IMR-90 (cell line): ENCODE data around the gene DCAF8L2. TPM values are rescaled to one million over a fixed set of nuclear protein-coding genes. Genes with fewer than 3 reads are reported as not detected.

Source experiments
- ATAC-seq: fragments of 200-7000 bp; cut with Tn5 transposase; 2 replicates; pipeline ENCODE4 v1.9.1; 2020; ENCODE audit warnings: low read depth, mild to moderate bottlenecking, moderate library complexity
- BruUV-seq: library from RNA; stranded (reverse); fragments of 400-500 nt; replicated peaks from 2 replicates; lab custom pipeline; 2021; lab: Mats Ljungman, UMichigan
- CTCF ChIA-PET: fragments of 300-600 bp; formaldehyde crosslinking; extraction: SDS; loops from one replicate; lab custom pipeline; 2021; ENCODE audit warnings: antibody characterized with exemption; lab: Yijun Ruan, JAX
- POLR2A ChIA-PET: fragments of 300-600 bp; sonication (Branson Sonifier 250); formaldehyde crosslinking; loops from one replicate; lab custom pipeline; 2022; ENCODE audit warnings: antibody characterized with exemption; ENCODE audit not compliant: unreplicated experiment; lab: Charles Lee
- DNase-seq: peaks from one replicate; pipeline ENCODE4 v3.0.0; 2013
- H2AFZ ChIP-seq: replicated peaks from 2 replicates; pipeline ENCODE3; 2013; ENCODE audit warnings: low read length, mild to moderate bottlenecking; ENCODE audit not compliant: poor library complexity
- H2AK5ac ChIP-seq: 2 replicates; pipeline ENCODE4 v1.6.1; 2013; ENCODE audit warnings: low read depth, low read length, inconsistent platforms
- H2AK9ac ChIP-seq: replicated peaks from 2 replicates; pipeline ENCODE3; 2013; ENCODE audit warnings: mild to moderate bottlenecking, low read depth, low read length, moderate library complexity; ENCODE audit not compliant: poor library complexity
- H2BK120ac ChIP-seq: 2 replicates; pipeline ENCODE4 v1.6.1; 2013; ENCODE audit warnings: low read depth, low read length, inconsistent platforms
- H2BK15ac ChIP-seq: 3 replicates; pipeline ENCODE4 v1.6.1; 2013; ENCODE audit warnings: low read depth, low read length, inconsistent platforms
- H2BK20ac ChIP-seq: 2 replicates; pipeline ENCODE4 v1.6.1; 2013; ENCODE audit warnings: low read depth, mild to moderate bottlenecking, inconsistent platforms, low read length, moderate library complexity
- H2BK5ac ChIP-seq: 2 replicates; pipeline ENCODE4 v1.6.1; 2013; ENCODE audit warnings: mild to moderate bottlenecking, low read depth, low read length, inconsistent platforms; ENCODE audit not compliant: poor library complexity, severe bottlenecking
- H3K14ac ChIP-seq: replicated peaks from 2 replicates; pipeline ENCODE4 v1.6.1; 2013; ENCODE audit warnings: low read depth, low read length, inconsistent platforms
- H3K18ac ChIP-seq: 2 replicates; pipeline ENCODE4 v1.6.1; 2013; ENCODE audit warnings: low read depth, low read length, control low read depth
- H3K23ac ChIP-seq: 2 replicates; pipeline ENCODE4 v1.6.1; 2013; ENCODE audit warnings: low read depth, low read length, inconsistent platforms
- H3K27ac ChIP-seq: 2 replicates; pipeline ENCODE4 v1.5.1; 2013; ENCODE audit warnings: mild to moderate bottlenecking, control low read depth, low read length; ENCODE audit not compliant: insufficient read depth
- H3K27me3 ChIP-seq: 2 replicates; pipeline ENCODE4 v1.6.1; 2013; ENCODE audit warnings: low read length; ENCODE audit not compliant: control insufficient read depth, insufficient read depth
- H3K36me3 ChIP-seq: 2 replicates; pipeline ENCODE4 v1.6.1; 2013; ENCODE audit warnings: low read length, mixed read lengths; ENCODE audit not compliant: control insufficient read depth, insufficient read depth
- H3K4ac ChIP-seq: 2 replicates; pipeline ENCODE4 v1.6.1; 2013; ENCODE audit warnings: low read depth, low read length, inconsistent platforms
- H3K4me1 ChIP-seq: 2 replicates; pipeline ENCODE4 v1.6.1; 2013; ENCODE audit warnings: low read length, mixed read lengths; ENCODE audit not compliant: control insufficient read depth, insufficient read depth
- H3K4me2 ChIP-seq: 2 replicates; pipeline ENCODE4 v1.6.1; 2013; ENCODE audit warnings: low read depth, mild to moderate bottlenecking, control low read depth, low read length, moderate library complexity
- H3K4me3 ChIP-seq: 2 replicates; pipeline ENCODE4 v1.5.1; 2013; ENCODE audit warnings: low read depth, mild to moderate bottlenecking, control low read depth, low read length, moderate library complexity; ENCODE audit not compliant: insufficient read depth
- H3K56ac ChIP-seq: 2 replicates; pipeline ENCODE4 v1.6.1; 2013; ENCODE audit warnings: low read length, inconsistent platforms; ENCODE audit not compliant: insufficient read depth; ENCODE audit errors: extremely low read depth
- H3K79me1 ChIP-seq, 2 experiments: 2 replicates each; pipeline ENCODE4 v1.6.1; 2013; ENCODE audit warnings: low read length in 2 of 2, inconsistent platforms in 1 of 2, low read depth in 1 of 2
- H3K9ac ChIP-seq: 2 replicates; pipeline ENCODE4 v1.6.1; 2013; ENCODE audit warnings: low read depth, low read length, control low read depth
- H3K9me1 ChIP-seq: 2 replicates; pipeline ENCODE4 v1.6.1; 2013; ENCODE audit warnings: low read length, inconsistent platforms; ENCODE audit not compliant: insufficient read depth
- H3K9me3 ChIP-seq: 2 replicates; pipeline ENCODE4 v1.6.1; 2013; ENCODE audit warnings: low read length; ENCODE audit not compliant: control insufficient read depth, insufficient read depth
- H4K20me1 ChIP-seq: 2 replicates; pipeline ENCODE4 v1.6.1; 2013; ENCODE audit warnings: low read length, inconsistent platforms; ENCODE audit not compliant: insufficient read depth
- H4K5ac ChIP-seq: 2 replicates; pipeline ENCODE4 v1.6.1; 2013; ENCODE audit warnings: mild to moderate bottlenecking, low read depth, low read length, control low read depth
- H4K8ac ChIP-seq, 2 experiments: 2 replicates each; pipeline ENCODE4 v1.6.1; 2013; ENCODE audit warnings: low read depth in 2 of 2, low read length in 2 of 2, control low read depth in 1 of 2, inconsistent platforms in 1 of 2
- H4K91ac ChIP-seq: 2 replicates; pipeline ENCODE4 v1.6.1; 2013; ENCODE audit warnings: low read depth, low read length, inconsistent platforms; ENCODE audit not compliant: insufficient read depth
- FOS ChIP-seq: fragments of 150-350 bp; IDR thresholded peaks from 2 replicates; pipeline ENCODE4 v1.6.1; 2016; ENCODE audit warnings: low read depth, low read length
- WGBS, 2 experiments: methylation state at CpG; one replicate each; pipeline versions ENCODE4 v1.1.5 to v1.1.7; 2013; ENCODE audit warnings: missing lambda C conversion rate in 2 of 2; ENCODE audit not compliant: insufficient read length in 1 of 2; ENCODE audit errors: extremely low coverage in 2 of 2; 5-methylcytosine and 5-hydroxymethylcytosine counted together
- dilution Hi-C: fragments of 300-500 bp; cut with HindIII; formaldehyde crosslinking; loops from one replicate; pipeline ENCODE4 v1.14.3; 2018; ENCODE audit warnings: low sequenced_read_pairs; ENCODE audit not compliant: unreplicated experiment
- in situ Hi-C: fragments of 300-500 bp; cut with MboI; formaldehyde crosslinking; loops from 3 replicates; pipeline ENCODE4 v1.14.3; 2019; ENCODE audit warnings: low sequenced_read_pairs, inconsistent platforms, mixed read lengths
- intact Hi-C: fragments of 100-400 bp; cut with micrococcal nuclease; formaldehyde crosslinking; loops from 2 replicates; pipeline ENCODE4 v1.10.0; 2022
- polyA plus RNA-seq, 3 experiments: library from polyadenylated mRNA; depleted of rRNA; stranded (reverse); fragments of >200 nt; gene quantifications; 2 replicates each; pipeline ENCODE4 v1.2.3, GENCODE V29; 2012; ENCODE audit warnings: low replicate concordance in 1 of 3
- total RNA-seq: library from RNA; depleted of rRNA; stranded (reverse); fragments of >200 nt; gene quantifications from 2 replicates; pipeline ENCODE4 v1.2.3, GENCODE V29; 2012

The DCAF8L2 gene
- total and polyA plus RNA-seq, 2 of the 4 experiments (the other 2 are of a cell fraction) = not detected

DNA sequence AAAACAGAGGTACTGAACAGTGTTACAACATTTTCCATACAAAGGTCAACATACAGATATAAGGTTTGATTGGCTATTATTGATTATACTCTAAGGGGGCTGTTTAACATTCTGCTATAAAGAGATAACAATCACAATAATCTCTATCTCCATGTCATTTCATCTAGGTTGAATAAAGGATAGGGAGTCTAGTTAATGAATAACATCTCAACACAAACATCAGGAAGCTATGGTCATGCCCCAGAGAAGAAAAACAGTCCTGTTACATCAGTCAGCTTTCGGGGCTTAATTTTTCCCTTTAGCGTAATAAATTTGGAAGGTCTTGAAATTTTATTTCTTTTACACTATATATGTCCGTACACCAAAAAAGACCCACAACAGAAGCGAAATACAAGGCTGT lies 41.5 kb upstream of the DCAF8L2 start:
- dilution Hi-C loops (no loop called here), in situ Hi-C loops (no loop called here), intact Hi-C loops (no loop called here)
- no peak for ATAC-seq
- Histone ChIP-seq H3K9me1 (no peaks in the 10 kb centered on the region), H3K56ac (no peak overlapping the region), H3K4me3 (no peak overlapping the region), H3K27me3 (no peaks in the 10 kb centered on the region), H4K8ac (no peak overlapping the region), H3K79me1 (no peaks in the 10 kb centered on the region), H3K23ac (no peak overlapping the region), H3K14ac (no peak overlapping the region), H2BK120ac (no peak overlapping the region), H3K9ac (no peak overlapping the region), H4K91ac (no peak overlapping the region), H3K9me3 (no peaks in the 10 kb centered on the region), H2AK5ac (no peak overlapping the region), H2BK20ac (no peak overlapping the region), H3K18ac (no peak overlapping the region), H3K4me2 (no peak overlapping the region), H2AK9ac (no peak overlapping the region), H3K4me1 (no peaks in the 10 kb centered on the region), H2AFZ (no peak overlapping the region), H3K4ac (no peak overlapping the region), H2BK5ac (no peak overlapping the region), H3K36me3 (no peaks in the 10 kb centered on the region), H3K27ac (no peak overlapping the region), H2BK15ac (no peak overlapping the region), H4K5ac (no peak overlapping the region), H4K20me1 (no peaks in the 10 kb centered on the region)
- POLR2A ChIA-PET = no interaction called here
- no peak for DNase-seq
- no CpG with 5 or more reads among the region's 4 CpGs for WGBS, 2 experiments
- BruUV-seq = no TSS peak
- no peak for TF ChIP-seq FOS
- CTCF ChIA-PET = no interaction called here
